HG02588 (cell line): ENCODE measurements around the gene BEST3.
"Not testable (repeated sequence)": the region's sequence is repeated elsewhere in the genome, so short reads cannot be mapped to it uniquely, and the experiment has no call there.

Experiments
- ATAC-seq: cut with Tn5 transposase; IDR thresholded peaks from one replicate; pipeline ENCODE4 v1.9.1; 2021; ENCODE audit warnings: mild to moderate bottlenecking, moderate library complexity; ENCODE audit not compliant: unreplicated experiment

The BEST3 gene

DNA sequence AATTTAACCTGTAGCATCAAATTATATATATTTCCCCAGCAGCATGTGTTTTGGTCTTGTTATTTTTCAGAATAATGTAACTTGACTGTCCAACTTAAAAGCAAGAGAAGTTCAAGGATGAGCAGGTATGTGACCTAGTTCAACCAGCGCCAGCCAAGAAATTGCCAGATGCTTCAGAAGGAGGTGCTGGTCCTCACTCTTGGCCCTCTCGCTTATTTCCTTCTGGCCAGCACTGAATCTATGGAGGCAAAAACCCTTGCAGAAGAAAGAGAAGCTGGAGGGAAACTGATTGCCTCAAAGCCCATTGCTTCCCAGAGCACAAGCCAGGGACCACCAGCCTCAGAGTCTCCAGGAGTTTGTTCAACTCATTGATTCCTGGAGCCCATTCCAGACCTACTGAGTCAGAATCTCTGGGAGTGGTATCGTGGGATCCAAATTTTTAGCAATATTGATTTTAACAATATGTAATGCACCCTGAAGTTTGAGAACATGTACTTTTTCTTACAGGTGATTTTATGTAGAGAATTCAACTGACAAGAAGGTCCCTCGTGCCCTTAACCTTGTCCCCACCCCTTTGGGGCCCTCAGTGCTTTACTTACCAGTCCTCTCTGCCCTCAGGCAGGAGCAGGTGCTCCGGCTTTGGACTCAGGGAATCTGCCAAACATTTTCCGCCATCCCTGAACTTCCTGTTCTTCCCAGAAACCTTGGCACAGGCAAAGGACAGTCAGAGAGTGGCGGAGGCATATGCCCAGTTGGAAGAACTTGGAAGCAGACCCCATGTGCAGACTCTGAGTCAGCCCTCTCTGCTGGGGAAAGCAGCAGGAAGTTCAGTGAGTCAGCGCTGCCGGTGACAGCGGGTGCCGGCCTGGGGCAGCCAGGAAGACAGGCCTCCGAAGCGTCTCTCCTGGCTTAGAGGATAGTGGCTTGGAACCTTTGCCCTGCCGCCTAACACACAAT lies 10.4 kb downstream of the BEST3 start:
- no peak for ATAC-seq

GRCh38 chr12:69688021-69688420 lies 11.1 kb downstream of the BEST3 start:
- ATAC-seq = no peak

GRCh38 chr12:69687390-69687789 lies 11.7 kb downstream of the BEST3 start:
- no peak for ATAC-seq

DNA sequence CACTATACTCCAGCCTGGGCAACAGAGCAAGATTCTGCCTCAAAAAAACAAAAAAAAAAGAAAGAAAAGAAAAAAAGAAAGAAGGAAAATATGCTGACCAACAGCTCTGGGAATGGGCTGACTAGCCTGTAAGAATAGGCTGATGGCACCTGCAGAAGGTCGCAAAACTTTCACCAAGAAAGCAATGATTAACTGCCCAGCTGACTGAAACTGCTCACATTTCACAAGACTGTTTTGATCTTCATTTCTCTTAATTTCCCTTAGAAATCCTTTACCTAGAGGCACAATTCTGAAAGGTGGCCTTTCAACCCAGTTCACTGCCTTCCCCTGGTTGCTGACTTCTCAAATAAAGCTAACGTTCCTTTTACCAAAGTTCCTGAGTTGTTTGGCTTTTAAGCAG lies 12.4 kb downstream of the BEST3 start:
- no peak for ATAC-seq

DNA sequence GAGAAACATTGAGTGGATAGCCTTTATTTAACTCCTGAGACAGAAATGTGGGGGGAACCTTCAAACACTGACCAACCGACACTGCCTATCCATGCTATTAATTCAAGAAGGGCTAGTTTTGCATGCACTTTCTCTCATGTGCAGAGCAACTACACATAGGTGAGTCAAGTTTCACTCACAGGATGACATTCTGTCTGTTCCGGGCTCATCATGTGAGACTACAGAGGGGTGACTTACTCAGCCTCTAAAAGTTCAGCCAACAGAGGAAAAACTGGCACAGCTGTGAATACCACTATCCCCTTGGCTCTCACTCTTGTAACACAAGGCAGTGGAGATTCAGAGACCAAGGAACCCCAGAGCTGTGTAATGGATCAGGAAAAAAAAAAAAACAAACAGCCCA lies 13.3 kb downstream of the BEST3 start:
- peak; percentile 45 for ATAC-seq

DNA sequence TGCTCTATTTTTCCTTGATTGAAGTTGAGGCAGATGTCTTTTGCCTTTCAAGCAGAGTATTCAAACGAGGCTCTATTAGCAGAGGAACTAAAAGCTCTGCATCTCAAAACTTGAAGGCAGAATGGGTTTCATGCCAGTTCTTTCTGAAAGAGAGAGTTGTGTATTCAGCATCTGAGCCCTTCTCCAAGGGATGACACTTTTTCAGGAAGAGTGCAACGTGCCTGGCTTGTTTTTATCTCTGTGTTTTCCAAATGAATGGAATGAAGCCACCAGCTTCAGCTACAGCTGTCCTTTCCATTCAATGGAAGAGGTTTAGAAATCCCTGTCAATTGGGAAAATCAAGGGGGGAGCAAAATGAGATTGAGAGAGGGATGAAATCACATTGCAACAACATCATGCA lies 14.6 kb downstream of the BEST3 start:
- ATAC-seq = no peak

- ATAC-seq = no peak
These were observed 16.9 kb downstream of the BEST3 start for GRCh38 chr12:69682110-69682755.

DNA sequence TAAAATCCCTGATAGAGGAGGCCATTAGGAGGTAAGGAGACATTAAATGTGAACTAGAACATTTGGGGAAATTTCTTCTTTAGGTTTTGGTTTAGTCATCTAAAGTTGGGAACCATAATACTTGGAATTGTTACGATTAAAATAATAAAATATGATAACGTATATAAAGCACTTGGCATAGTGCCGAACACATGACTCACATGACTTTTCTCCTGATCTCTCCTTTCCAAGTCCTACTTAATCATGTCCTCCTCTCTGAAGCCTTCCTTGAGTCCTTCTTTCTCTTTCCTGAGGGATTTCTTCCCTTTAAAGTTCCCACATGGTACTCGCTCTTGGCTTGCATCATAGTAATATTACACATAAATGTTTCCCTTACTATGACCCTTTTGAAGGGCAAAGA lies 20.0 kb downstream of the BEST3 start:
- ATAC-seq = no peak

DNA sequence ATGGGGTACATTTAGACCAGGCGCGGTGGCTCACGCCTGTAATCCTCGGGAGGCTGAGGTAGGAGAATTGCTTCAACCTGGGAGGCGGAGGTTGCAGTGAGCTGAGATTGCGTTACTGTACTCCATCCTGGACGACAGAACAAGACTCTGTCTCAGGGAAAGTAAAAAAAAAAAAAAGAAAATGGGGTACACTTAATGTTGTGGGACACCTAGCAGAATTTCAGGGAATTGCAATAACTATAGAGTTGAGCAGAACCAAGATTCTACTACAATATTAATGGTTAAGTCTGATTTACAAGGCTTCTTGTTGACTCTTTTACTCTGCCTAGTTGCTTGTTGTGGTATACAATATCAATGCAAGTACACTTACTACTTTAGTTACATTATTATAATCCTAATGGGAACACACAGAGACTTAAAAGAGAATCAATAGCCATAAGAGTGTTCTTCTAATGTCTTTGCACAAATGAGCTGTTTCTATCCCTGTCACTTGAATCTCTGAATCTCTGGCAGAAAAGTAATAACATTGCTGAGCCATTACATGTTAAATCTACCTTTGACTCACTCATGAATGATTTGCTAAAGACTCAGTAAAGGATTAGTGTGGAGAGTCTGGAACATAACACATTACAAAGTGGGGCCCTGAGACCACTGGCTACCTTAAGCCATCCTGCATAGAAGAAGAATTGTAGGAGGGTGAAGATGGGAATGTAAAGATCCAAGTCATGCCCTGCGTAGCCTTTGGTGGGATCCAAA lies 22.7 kb downstream of the BEST3 start:
- ATAC-seq = no peak

DNA sequence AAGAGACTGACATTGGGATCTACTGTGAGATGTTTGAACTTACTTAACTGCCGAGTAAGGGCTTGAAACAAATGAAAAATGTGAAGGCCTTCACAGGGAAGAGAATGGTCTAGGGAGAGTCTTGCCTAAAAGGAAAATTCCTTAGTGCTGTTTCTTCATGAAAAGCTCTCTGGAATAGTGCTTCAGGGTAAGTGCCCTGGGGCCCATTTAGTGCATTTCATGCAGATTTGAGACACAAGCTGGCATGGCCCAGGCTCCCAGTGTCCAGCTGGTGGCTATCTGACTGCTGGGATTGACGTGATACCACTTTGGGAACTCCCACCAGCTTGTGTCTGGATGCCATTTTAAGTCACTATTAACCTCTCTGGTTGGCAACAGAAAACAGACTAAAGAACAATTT lies 26.9 kb downstream of the BEST3 start:
- no peak for ATAC-seq

GRCh38 chr12:69671597-69671996 lies 27.5 kb downstream of the BEST3 start:
- no peak for ATAC-seq

- no peak for ATAC-seq
These were observed 32.3 kb downstream of the BEST3 start for GRCh38 chr12:69666798-69667197.

- not testable (repeated sequence) for ATAC-seq
These were observed 34.1 kb downstream of the BEST3 start for GRCh38 chr12:69664930-69665377.

DNA sequence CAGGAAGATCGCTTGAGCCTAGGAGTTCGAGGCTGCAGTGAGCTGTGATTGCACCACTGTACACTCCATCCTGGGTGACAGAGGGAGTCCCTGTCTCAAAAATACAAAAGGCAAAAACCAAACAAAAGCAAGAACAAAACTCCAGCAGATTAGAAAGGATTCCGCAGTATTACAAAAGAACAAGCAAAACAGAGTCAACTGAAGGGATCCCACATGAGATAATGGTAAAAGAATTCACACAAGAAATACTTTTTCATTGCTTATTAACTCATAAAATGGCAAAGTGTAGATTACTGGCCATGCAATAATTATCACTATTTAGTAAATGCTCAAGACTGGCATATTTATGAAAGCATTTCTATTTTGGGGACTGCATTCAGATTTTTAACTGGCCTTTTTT lies 35.4 kb downstream of the BEST3 start:
- ATAC-seq = no peak

DNA sequence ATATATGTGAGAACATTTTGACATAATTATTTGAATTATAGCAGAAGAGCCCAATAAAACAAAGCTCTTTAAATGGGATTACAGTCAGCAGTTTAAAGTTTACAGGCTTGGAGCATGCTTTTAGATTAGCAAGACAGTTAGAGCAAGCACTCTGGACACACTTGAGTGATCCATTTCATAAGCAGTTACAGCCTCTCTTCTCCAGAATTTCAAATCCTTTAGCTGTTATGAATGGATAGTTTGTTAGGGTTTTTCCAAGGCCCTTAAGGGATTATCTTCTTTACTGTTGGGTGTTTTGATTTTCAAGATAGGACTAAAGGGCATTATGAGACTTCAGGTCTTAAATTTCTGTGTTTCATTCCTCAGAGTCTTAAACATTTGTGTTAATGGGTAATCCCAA lies 36.3 kb downstream of the BEST3 start:
- ATAC-seq = no peak

- no peak for ATAC-seq
These were observed 37.7 kb downstream of the BEST3 start for GRCh38 chr12:69661386-69661785.

DNA sequence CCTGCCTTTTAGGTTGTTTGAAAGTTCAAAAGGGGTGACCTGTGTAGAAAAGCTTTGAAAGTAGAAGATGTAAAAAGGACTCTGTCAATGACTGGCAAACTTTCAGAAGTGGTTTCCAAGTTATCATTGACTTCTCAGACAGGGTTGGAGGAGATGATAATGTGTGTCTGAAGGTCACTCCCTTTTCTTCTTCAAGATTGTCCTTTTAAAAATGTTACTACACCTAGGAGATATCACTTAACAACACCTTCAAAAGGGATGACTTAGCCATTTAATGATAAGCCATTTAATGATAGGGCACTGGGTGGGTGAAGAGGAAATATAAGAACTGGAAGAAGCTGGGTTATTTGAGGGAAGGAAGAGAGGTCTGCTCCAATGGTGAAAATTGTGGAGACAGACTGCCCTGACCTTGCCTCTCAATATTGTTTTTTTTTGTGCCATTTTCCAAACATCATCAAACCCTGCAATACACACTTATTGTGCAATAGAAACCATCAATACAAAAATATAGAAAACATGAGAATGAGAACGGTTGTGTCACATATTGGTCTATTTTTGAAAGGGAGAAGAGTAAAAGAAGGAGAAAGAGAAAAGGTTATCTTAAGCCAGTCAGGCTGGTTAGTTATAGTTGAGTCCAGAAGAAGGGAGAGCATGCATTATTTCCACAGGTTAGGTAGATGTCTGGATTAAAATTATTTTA lies 38.8 kb downstream of the BEST3 start:
- ATAC-seq = no peak

DNA sequence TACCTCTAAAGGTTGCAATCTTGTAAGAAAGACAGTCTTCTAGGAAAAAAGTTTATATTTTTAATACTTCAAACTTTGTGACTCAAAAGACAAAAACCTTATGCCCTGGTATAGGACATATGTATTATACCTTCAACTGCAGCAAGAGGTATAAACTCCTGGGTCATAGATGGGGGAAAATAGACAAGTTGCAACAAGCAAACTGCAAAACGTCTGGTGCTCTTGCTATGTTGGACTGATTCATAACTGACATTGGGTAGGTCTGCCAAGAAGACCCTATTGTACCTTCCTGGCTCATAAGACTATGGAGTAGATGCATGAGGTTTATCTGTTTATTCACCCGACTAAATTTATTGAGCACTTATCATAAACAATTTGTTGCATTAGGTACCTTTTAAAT lies 40.9 kb downstream of the BEST3 start:
- no peak for ATAC-seq

GRCh38 chr12:69657376-69658137 lies 41.5 kb downstream of the BEST3 start:
- no peak for ATAC-seq
